Body of pancreas (tissue), 4 donors: ENCODE measurements around the gene LTBP1.

Experiments used
- CTCF ChIP-seq, 7 experiments: fragments of 450-650 bp in 4 of 7; fragments of 200-600 bp in 3 of 7; sonication (generic) in 3 of 7; IDR thresholded peaks; one replicate each; pipeline ENCODE4 v1.5.1; 2016 to 2019; ENCODE audit warnings: antibody characterized with exemption in 7 of 7
- POLR2A ChIP-seq, 3 donors: fragments of 450-650 bp; IDR thresholded peaks; one replicate each; pipeline ENCODE4 v1.6.1; 2016; ENCODE audit warnings: antibody characterized with exemption in 3 of 3, mild to moderate bottlenecking in 2 of 3

- no peak for TF ChIP-seq CTCF (IDR thresholded peaks at IDR 0.05)
- TF ChIP-seq POLR2A (IDR thresholded peaks at IDR 0.05) = no peak
Measured at GRCh38 chr2:32900246-32900973, 46.3 kb upstream of the LTBP1 start.
